Adrenal gland (tissue), 12 donors: ENCODE measurements around the gene NUAK1. TPM values are rescaled to one million over a fixed set of nuclear protein-coding genes. Genes with fewer than 3 reads are reported as not detected.

Source experiments
- DNase-seq, 7 donors: peaks; one replicate each; pipeline ENCODE4 v3.0.0-alpha.2; 2019 to 2020
- H3K27ac ChIP-seq, 5 donors: fragments of 200-600 bp; sonication (generic) in 4 of 5; 1 replicate in 3 of 5; 2 replicates in 2 of 5; pipeline versions ENCODE4 v1.5.1 to v1.8.0; 2016 to 2020; ENCODE audit warnings: mild to moderate bottlenecking in 1 of 5
- H3K27me3 ChIP-seq: fragments of 200-600 bp; 2 replicates; pipeline ENCODE4 v1.8.0; 2021
- H3K36me3 ChIP-seq, 2 donors: fragments of 200-600 bp; replicated peaks in 1 of 2; 1 replicate in 1 of 2; 2 replicates in 1 of 2; pipeline versions ENCODE4 v1.5.1 to v1.8.0; 2018 to 2022
- H3K4me1 ChIP-seq, 2 donors: fragments of 200-600 bp; replicated peaks in 1 of 2; 1 replicate in 1 of 2; 2 replicates in 1 of 2; pipeline versions ENCODE4 v1.5.1 to v1.8.0; 2018 to 2021
- H3K4me3 ChIP-seq, 4 donors: fragments of 200-600 bp; sonication (generic) in 3 of 4; one replicate each; pipeline ENCODE4 v1.5.1; 2016 to 2018
- H3K9me3 ChIP-seq, 3 donors: fragments of 200-600 bp; sonication (generic) in 1 of 3; replicated peaks in 1 of 3; 1 replicate in 2 of 3; 2 replicates in 1 of 3; pipeline versions ENCODE4 v1.5.1 to v1.8.0; 2016 to 2021
- CTCF ChIP-seq, 6 experiments: fragments of 450-650 bp in 4 of 6; fragments of 200-600 bp in 2 of 6; sonication (generic) in 1 of 6; IDR thresholded peaks; 1 replicate in 5 of 6; 2 replicates in 1 of 6; pipeline versions ENCODE4 v1.5.1 to v1.8.0; 2016 to 2021; ENCODE audit warnings: antibody characterized with exemption in 6 of 6, mild to moderate bottlenecking in 2 of 6, moderate library complexity in 1 of 6
- POLR2A ChIP-seq, 2 donors: fragments of 450-650 bp; IDR thresholded peaks; one replicate each; pipeline ENCODE4 v1.6.1; 2017; ENCODE audit warnings: antibody characterized with exemption in 2 of 2, mild to moderate bottlenecking in 2 of 2, moderate library complexity in 1 of 2
- WGBS, 4 donors: extraction: QIAGEN DNeasy Blood & Tissue Kit in 2 of 4; methylation state at CpG; one replicate each; pipeline versions ENCODE4 v1.1.5 to v1.1.7; 2013 to 2017; 5-methylcytosine and 5-hydroxymethylcytosine counted together
- intact Hi-C, 2 donors: fragments of 100-400 bp; cut with DNase I; formaldehyde crosslinking; loops; one replicate each; pipeline versions ENCODE4 v1.14.1 to v1.15.0; 2022 to 2023
- polyA plus RNA-seq, 3 donors: library from polyadenylated mRNA; stranded (reverse); fragments of 200-250 nt in 2 of 3; fragments of 350-450 nt in 1 of 3; fragmentation: Illumina TruSeq in 1 of 3; extraction: RNeasy Lipid Tissue Mini Kit (QIAGEN cat#74804) in 1 of 3; gene quantifications; one replicate each; pipeline ENCODE4 v1.2.3, GENCODE V29; 2013 to 2014
- total RNA-seq, 9 donors: library from RNA; depleted of rRNA in 4 of 9; stranded (reverse); fragments of >200 nt in 4 of 9; fragments of 120-200 nt in 1 of 9; fragmentation: NEBNext Ultra II Directional in 1 of 9; extraction: Animal tissue kit (Norgen Biotek cat#: 25700) in 1 of 9; gene quantifications; one replicate each; pipeline versions ENCODE4 v1.1.0 to v1.2.4, GENCODE V29; 2013 to 2023
- donor health status: healthy with polysubstance abuse.
- donor health status: Bipolar disorder and iron deficiency.
- donor health status: DM: yes; HTN: yes; CAD: no.
- donor health status: DM: no; HTN: no; CAD: no.
- donor health status: DM: no; HTN: no; CAD: no.
- donor health status: DM: yes; HTN: yes; CAD: no.

Gene NUAK1
- total and polyA plus RNA-seq, 12 donors: 2.4 to 15.1 (median 8.4) TPM

GRCh38 chr12:106128585-106129328 lies 10.0 kb downstream of the NUAK1 start:
- H3K4me1 ChIP-seq: peaks cover 15 to 49% of the 10 kb centered on the region in 2 donors
- intact Hi-C loops: no loop called here

GRCh38 chr12:106127338-106128126 lies 11.2 kb downstream of the NUAK1 start:
- peak overlapping the region in 3 of 5 donors; percentile 33 to 84 (median 63) for H3K27ac ChIP-seq
- TF ChIP-seq POLR2A (IDR thresholded peaks at IDR 0.05): no peak
- TF ChIP-seq CTCF (IDR thresholded peaks at IDR 0.05): no peak
- H3K36me3 ChIP-seq: no peaks in the 10 kb centered on the region
- no peak overlapping the region for H3K4me3 ChIP-seq
- intact Hi-C loops: no loop called here
- 68 to 75% (median 71%) methylated on average over 8 to 10 of the region's 10 CpGs for WGBS, 4 donors
- DNase-seq: no peak
- peaks cover 11 to 46% of the 10 kb centered on the region in 2 donors for H3K4me1 ChIP-seq
- no peaks in the 10 kb centered on the region for H3K9me3 ChIP-seq
- H3K27me3 ChIP-seq: no peaks in the 10 kb centered on the region

More at GRCh38 chr12:106128585-106129328, 10.0 kb downstream of the NUAK1 start:
- no peak for DNase-seq
- H3K36me3 ChIP-seq: no peaks in the 10 kb centered on the region
- peak overlapping the region in 1 of 5 donors; percentile 6 for H3K27ac ChIP-seq
- 87 to 92% (median 90%) methylated on average over 10 to 11 of the region's 11 CpGs for WGBS, 4 donors
- no peaks in the 10 kb centered on the region for H3K27me3 ChIP-seq
- TF ChIP-seq CTCF (IDR thresholded peaks at IDR 0.05): no peak
- no peak for TF ChIP-seq POLR2A (IDR thresholded peaks at IDR 0.05)
- no peaks in the 10 kb centered on the region for H3K9me3 ChIP-seq
- no peak overlapping the region for H3K4me3 ChIP-seq

- H3K27me3 ChIP-seq: no peaks in the 10 kb centered on the region
- 90 to 97% (median 94%) methylated on average over 2 of the region's 2 CpGs for WGBS, 4 donors
- peak overlapping the region in 4 of 5 donors; percentile 33 to 84 (median 60) for H3K27ac ChIP-seq
- TF ChIP-seq CTCF (IDR thresholded peaks at IDR 0.05) (no peak), POLR2A (IDR thresholded peaks at IDR 0.05) (no peak)
- no peaks in the 10 kb centered on the region for H3K9me3 ChIP-seq
- peaks cover 11 to 43% of the 10 kb centered on the region in 2 donors for H3K4me1 ChIP-seq
- DNase-seq: peak in 3 of 7 donors; percentile 40 to 56 (median 49)
- H3K36me3 ChIP-seq: no peaks in the 10 kb centered on the region
- intact Hi-C loops: no loop called here
- no peak overlapping the region for H3K4me3 ChIP-seq
Measured at GRCh38 chr12:106126441-106127337, 12.1 kb downstream of the NUAK1 start.
